Measurements from ENCODE around the gene PRKAR1A.

GRCh38 chr17:68491381-68492231 lies 20.6 kb upstream of the PRKAR1A start:
- no peak for TF ChIP-seq EZH2phosphoT487 (IDR thresholded peaks at IDR 0.05; ENCODE audit: borderline replicate concordance, low read depth, low read length)
- no peak for TF ChIP-seq CTCF (conservative IDR thresholded peaks at IDR 0.05; ENCODE audit: low read length)

Data from OCI-LY7 (cell line).